ENCODE results near the gene C12orf57. TPM values are rescaled to one million over a fixed set of nuclear protein-coding genes. Genes with fewer than 3 reads are reported as not detected.

C12orf57 gene
- total and polyA plus RNA-seq, 8 donors: 155 to 621 (median 430) TPM

GRCh38 chr12:6945613-6946012 lies 1.8 kb downstream of the C12orf57 start:
- peak overlapping the region; percentile 39 to 64 (median 52) for H3K4me3 ChIP-seq
- H3K27ac ChIP-seq: peak overlapping the region; percentile 90 to 99 (median 97)
- no peak for DNase-seq
- H3K4me1 ChIP-seq: peaks cover 27 to 82% (median 54%) of the 10 kb centered on the region in 4 donors
- H3K36me3 ChIP-seq: peaks cover 13 to 24% (median 22%) of the 10 kb centered on the region in 4 donors
- no peaks in the 10 kb centered on the region for H3K27me3 ChIP-seq
- intact Hi-C loops (cut with DNase I; ENCODE audit: low total_unique reads): loop anchor here (10.0 kb wide), 1 partner anchor 169 kb away; no protein-coding TSS in a partner anchor
- H3K9me3 ChIP-seq: no peaks in the 10 kb centered on the region
- TF ChIP-seq POLR2A (IDR thresholded peaks at IDR 0.05) (no peak), EP300 (IDR thresholded peaks at IDR 0.05) (no peak), POLR2AphosphoS5 (IDR thresholded peaks at IDR 0.05) (no peak)
- TF ChIP-seq, protein P1, sequence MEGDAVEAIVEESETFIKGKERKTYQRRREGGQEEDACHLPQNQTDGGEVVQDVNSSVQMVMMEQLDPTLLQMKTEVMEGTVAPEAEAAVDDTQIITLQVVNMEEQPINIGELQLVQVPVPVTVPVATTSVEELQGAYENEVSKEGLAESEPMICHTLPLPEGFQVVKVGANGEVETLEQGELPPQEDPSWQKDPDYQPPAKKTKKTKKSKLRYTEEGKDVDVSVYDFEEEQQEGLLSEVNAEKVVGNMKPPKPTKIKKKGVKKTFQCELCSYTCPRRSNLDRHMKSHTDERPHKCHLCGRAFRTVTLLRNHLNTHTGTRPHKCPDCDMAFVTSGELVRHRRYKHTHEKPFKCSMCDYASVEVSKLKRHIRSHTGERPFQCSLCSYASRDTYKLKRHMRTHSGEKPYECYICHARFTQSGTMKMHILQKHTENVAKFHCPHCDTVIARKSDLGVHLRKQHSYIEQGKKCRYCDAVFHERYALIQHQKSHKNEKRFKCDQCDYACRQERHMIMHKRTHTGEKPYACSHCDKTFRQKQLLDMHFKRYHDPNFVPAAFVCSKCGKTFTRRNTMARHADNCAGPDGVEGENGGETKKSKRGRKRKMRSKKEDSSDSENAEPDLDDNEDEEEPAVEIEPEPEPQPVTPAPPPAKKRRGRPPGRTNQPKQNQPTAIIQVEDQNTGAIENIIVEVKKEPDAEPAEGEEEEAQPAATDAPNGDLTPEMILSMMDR (IDR thresholded peaks at IDR 0.05): no peak
- WGBS, 5 donors: 36 to 59% (median 48%) methylated on average over 10 to 11 of the region's 11 CpGs

- peak overlapping the region; percentile 33 to 64 (median 42) for H3K4me3 ChIP-seq
- peak overlapping the region; percentile 90 to 99 (median 97) for H3K27ac ChIP-seq
- no peaks in the 10 kb centered on the region for H3K9me3 ChIP-seq
- H3K27me3 ChIP-seq: no peaks in the 10 kb centered on the region
- 6 to 21% (median 13%) methylated on average over 30 to 32 of the region's 32 CpGs for WGBS, 5 donors
- intact Hi-C loops (cut with DNase I; ENCODE audit: low total_unique reads): loop anchor here (10.0 kb wide), 1 partner anchor 169 kb away; no protein-coding TSS in a partner anchor
- peaks cover 6 to 17% (median 15%) of the 10 kb centered on the region in 4 donors for H3K36me3 ChIP-seq
- H3K4me1 ChIP-seq: peaks cover 27 to 82% (median 52%) of the 10 kb centered on the region in 4 donors
- no peak for TF ChIP-seq EP300 (IDR thresholded peaks at IDR 0.05)
- TF ChIP-seq POLR2AphosphoS5 (IDR thresholded peaks at IDR 0.05): peak; percentile 42 to 98 (median 98)
- TF ChIP-seq POLR2A (IDR thresholded peaks at IDR 0.05): peak in 2 of 4 donors; percentile 69 to 70
- TF ChIP-seq, protein P1 (IDR thresholded peaks at IDR 0.05): peak in 2 of 7 experiments; percentile 9 to 45
- DNase-seq: peak; percentile 97
Observed at GRCh38 chr12:6946033-6946919, 2.5 kb downstream of the C12orf57 start.

DNA sequence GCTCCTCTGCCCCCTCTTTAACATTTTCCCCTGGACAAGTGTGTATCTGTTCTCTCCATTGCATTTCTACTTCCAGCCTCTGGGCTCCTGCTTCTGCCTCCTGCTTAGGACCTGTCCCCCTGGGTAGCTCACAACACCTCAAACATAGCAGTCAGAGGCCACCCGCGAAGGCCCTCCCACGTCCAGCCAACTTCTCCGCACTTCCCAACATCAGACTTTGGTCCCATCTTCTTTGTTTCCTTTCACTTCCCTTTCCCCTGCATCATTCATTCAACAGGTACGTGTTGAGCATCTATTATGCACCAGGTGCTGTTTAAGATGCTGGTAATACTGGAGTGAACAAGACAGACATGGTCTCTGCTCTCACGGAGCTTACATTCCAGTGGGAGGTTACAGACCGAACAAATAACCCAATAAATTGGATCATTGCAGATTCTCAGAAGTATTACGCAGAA lies 3.1 kb downstream of the C12orf57 start:
- TF ChIP-seq POLR2A (IDR thresholded peaks at IDR 0.05): no peak
- no peak for TF ChIP-seq POLR2AphosphoS5 (IDR thresholded peaks at IDR 0.05)
- TF ChIP-seq, protein P1 (IDR thresholded peaks at IDR 0.05): no peak
- no peak for TF ChIP-seq EP300 (IDR thresholded peaks at IDR 0.05)
- peaks cover 0 to 11% (median 9%) of the 10 kb centered on the region in 4 donors for H3K36me3 ChIP-seq
- H3K27ac ChIP-seq: peak overlapping the region; percentile 90 to 99 (median 97)
- H3K9me3 ChIP-seq: no peaks in the 10 kb centered on the region
- peaks cover 27 to 76% (median 49%) of the 10 kb centered on the region in 4 donors for H3K4me1 ChIP-seq
- peak overlapping the region; percentile 33 to 64 (median 42) for H3K4me3 ChIP-seq
- intact Hi-C loops (cut with DNase I; ENCODE audit: low total_unique reads): loop anchor here (10.0 kb wide), 1 partner anchor 168 kb away; no protein-coding TSS in a partner anchor
- DNase-seq: no peak
- 41 to 50% (median 45%) methylated on average over 8 of the region's 8 CpGs for WGBS, 5 donors
- no peaks in the 10 kb centered on the region for H3K27me3 ChIP-seq

GRCh38 chr12:6947615-6948014 lies 3.8 kb downstream of the C12orf57 start:
- Histone ChIP-seq H3K36me3 (peaks cover 0 to 13% (median 9%) of the 10 kb centered on the region in 4 donors), H3K27me3 (no peaks in the 10 kb centered on the region), H3K27ac (peak overlapping the region in 1 of 5 donors; percentile 97), H3K4me3 (no peak overlapping the region), H3K9me3 (no peaks in the 10 kb centered on the region), H3K4me1 (peaks cover 24 to 69% (median 43%) of the 10 kb centered on the region in 4 donors)
- TF ChIP-seq EP300 (IDR thresholded peaks at IDR 0.05) (no peak), POLR2AphosphoS5 (IDR thresholded peaks at IDR 0.05) (no peak), POLR2A (IDR thresholded peaks at IDR 0.05) (no peak)
- TF ChIP-seq, protein P1 (IDR thresholded peaks at IDR 0.05): no peak
- intact Hi-C loops (cut with DNase I; ENCODE audit: low total_unique reads): loop anchor here (10.0 kb wide), 1 partner anchor 167 kb away; no protein-coding TSS in a partner anchor
- no peak for DNase-seq
- WGBS, 5 donors: 83 to 92% (median 90%) methylated on average over 8 of the region's 8 CpGs
